ENCODE data around the gene PLPPR2. TPM values are rescaled to one million over a fixed set of nuclear protein-coding genes. Genes with fewer than 3 reads are reported as not detected.

PLPPR2 gene
- total RNA-seq, result 39.9 and 51.1 TPM in 2 replicates

DNA sequence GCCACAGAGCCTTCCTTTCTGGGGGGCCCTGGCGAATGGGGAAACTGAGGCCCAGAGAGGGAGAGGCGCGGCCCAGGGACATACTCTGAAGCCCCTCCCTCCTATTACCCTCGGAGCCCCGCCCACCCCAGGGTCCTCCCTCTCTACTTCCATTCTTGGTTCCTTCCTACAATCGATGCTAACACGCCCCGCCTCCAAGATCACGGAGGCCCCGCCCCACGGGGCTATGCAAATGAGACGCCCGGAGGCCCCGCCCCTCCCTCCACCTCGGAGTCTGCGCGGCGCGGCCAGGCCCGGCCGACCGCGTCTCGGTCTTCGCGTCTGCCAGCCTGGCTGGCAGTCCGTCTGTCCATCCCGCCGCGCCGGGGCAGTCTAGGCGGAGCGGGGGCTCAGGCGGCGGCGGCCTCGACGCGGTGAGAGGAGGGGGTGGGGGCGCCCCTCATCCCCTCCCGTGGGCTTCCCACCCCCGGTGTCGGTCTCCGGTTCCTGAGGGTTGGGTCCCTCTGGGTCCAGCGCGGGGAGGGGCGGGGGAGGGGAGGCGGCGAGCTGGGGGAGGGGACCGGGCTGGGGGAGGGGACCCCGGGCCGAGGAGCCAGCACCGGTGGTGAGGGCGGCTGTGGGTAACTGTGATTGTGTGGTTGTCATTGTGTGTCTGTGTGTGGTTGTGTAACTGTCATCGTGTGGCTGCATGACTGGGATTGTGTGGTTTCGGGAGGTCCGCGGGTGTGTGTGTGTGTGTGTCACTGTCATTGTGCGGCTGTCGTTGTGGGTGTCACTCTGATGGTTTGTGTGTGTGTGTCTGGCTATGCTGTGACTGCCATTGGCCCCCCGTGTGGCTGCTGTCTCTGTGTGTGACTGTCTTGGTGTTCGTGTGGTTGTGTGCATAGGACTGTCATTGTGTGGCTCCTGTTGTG lies at the start of gene PLPPR2:
Gene PLPPR2, plus strand, starts transcription at position 273 of the 914 bp plus-strand sequence. CDS start 2,242 bp downstream, outside the sequence.

DNA sequence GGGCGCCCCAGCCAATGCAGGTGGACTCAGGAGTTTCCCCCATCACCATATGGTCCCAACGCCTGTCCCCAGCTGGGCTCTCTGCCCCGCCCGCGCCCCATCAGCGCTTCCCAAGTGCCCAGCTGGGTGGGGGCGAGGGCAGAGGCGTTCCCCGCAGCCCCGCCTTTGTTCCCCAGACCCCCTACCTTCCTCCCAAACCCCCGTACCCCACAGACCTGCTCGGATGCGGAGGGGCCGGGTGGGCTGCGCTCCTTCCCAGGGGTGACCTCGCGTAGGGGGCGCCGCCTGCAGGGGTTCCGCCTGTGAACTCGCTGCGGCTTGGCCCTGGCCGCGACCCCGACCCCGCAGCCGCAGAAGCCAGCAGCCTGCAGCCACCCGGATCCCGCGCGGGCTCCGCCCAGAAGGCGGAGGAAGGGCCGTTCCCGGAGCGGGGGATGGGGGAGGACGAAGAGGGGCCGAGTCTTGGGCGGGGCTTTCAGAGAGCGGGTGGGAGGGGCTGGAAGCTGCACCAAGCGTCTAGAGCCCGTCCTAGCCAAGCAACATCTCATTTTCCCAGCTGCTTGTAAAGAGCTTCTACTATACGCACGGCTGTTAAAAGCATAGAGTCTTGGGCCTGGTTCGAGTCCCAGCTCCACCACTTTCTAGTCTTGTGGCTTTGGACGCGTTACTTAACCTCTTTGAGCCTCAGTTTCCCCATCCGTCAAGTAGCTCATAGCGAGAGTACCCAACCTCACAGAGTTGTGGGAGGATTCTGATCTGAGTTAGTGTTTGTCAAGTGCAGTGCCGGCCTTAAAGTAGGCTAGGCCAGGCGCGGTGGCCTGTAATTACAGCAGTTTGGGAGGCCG lies 15.8 kb upstream of the PLPPR2 start, which contains the start of gene RAB3D:
Gene RAB3D, minus strand, starts transcription at position 404 of the 845 bp plus-strand sequence. CDS start 2,258 bp downstream, outside the sequence.

DNA sequence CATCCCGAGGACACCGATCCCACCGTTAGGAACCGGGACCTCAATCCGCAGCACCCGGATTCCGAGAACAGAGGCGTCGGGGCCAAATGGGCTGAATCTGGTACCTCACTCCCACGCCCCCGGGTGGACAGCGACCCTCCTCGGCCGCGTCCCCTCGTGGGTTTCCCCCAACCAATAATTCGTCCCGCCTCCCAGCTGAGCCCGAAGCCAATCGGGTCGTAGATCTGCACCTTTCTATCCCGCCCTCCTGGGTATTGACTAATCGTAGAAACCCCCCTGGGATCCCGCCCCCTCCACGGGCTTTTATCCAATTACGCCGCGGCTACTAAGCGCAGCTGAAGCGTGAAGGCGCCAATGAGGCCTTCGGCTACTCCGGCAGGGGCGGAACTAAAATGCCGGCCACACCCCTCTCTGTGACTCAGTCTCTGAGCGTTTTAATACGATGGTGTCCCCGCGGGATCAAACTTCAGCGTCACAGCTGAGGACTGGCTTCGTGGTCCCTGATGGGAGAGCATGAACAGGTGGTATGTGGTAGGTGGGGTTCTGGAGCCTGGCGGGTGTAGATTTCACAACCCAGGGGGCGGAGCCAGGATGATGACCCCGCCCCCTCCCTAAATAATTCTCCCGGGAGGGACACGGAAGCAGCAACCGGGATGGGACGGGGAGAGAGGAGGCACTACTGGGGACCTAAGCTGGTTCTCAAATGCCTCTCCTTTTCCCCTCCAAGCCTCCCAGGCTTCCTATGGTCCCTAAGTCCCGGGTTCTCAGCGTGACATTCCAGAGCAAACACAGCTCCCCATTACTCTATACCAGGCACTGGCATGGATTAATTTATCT lies 8.9 kb upstream of the PLPPR2 start, which contains the start of the genes CCDC159 and TMEM205:
Gene CCDC159, plus strand, starts transcription at position 416 of the 837 bp plus-strand sequence. Its CDS starts 88 bp downstream, at position 504.
Gene TMEM205, minus strand, starts transcription at position 165 of the 837 bp plus-strand sequence. CDS start 649 bp downstream, outside the sequence.

GRCh38 chr19:11374433-11375142 lies 19.4 kb downstream of the PLPPR2 start, which contains the start of gene SWSAP1:
TSS of gene SWSAP1 (plus strand) at chr19:11374666. CDS start at chr19:11374681, 15 bp downstream.

Other genes starting within 250 kb of the PLPPR2 start
- 9.0 and 14.4 TPM in 2 replicates for gene SPC24, start 199.7 kb upstream of the PLPPR2 start, total RNA-seq
- gene KANK2, start 157.9 kb upstream of the PLPPR2 start, total RNA-seq, result 538 and 563 TPM in 2 replicates
- gene ANGPTL8, start 115.8 kb upstream of the PLPPR2 start, total RNA-seq, result not detected in 2 replicates
- 24.7 and 29.5 TPM in 2 replicates for gene DOCK6, start 92.9 kb upstream of the PLPPR2 start, total RNA-seq
- not detected in 2 replicates for gene TSPAN16, start 59.3 kb upstream of the PLPPR2 start, total RNA-seq
- 8.3 and 12.2 TPM in 2 replicates for gene RAB3D, start 15.8 kb upstream of the PLPPR2 start, total RNA-seq
- 120 and 164 TPM in 2 replicates for gene TMEM205, start 9.2 kb upstream of the PLPPR2 start, total RNA-seq
- gene CCDC159, start 8.9 kb upstream of the PLPPR2 start, total RNA-seq, result 5.0 and 12.2 TPM in 2 replicates
- gene SWSAP1, start 19.2 kb downstream of the PLPPR2 start, total RNA-seq, result 1.2 and 1.6 TPM in 2 replicates
- gene EPOR, start 28.9 kb downstream of the PLPPR2 start, total RNA-seq, result 1.9 and 3.4 TPM in 2 replicates
- gene RGL3, start 63.9 kb downstream of the PLPPR2 start, total RNA-seq, result 1.7 and 3.4 TPM in 2 replicates
- 0.59 TPM in 1 of 2 replicates, not detected in the other for gene ODAD3, start 79.7 kb downstream of the PLPPR2 start, total RNA-seq
- 238 and 254 TPM in 2 replicates for gene PRKCSH, start 80.2 kb downstream of the PLPPR2 start, total RNA-seq
- not detected in 2 replicates for gene ELAVL3, start 125.6 kb downstream of the PLPPR2 start, total RNA-seq
- gene ZNF653, start 150.4 kb downstream of the PLPPR2 start, total RNA-seq, result 2.3 and 2.4 TPM in 2 replicates
- 51.1 and 52.2 TPM in 2 replicates for gene ECSIT, start 173.7 kb downstream of the PLPPR2 start, total RNA-seq
- 0.50 and 3.0 TPM in 2 replicates for gene CNN1, start 183.4 kb downstream of the PLPPR2 start, total RNA-seq
- gene ELOF1, start 203.8 kb downstream of the PLPPR2 start, total RNA-seq, result 42.1 and 45.2 TPM in 2 replicates
- gene ACP5, start 222.2 kb downstream of the PLPPR2 start, total RNA-seq, result not detected in 2 replicates
- 7.1 and 11.2 TPM in 2 replicates for gene ZNF627, start 242.1 kb downstream of the PLPPR2 start, total RNA-seq

Measured in cardiac ventricle fibroblast (primary cell).